ENCODE measurements around the gene ERO1B. TPM values are rescaled to one million over a fixed set of nuclear protein-coding genes. Genes with fewer than 3 reads are reported as not detected.

Gene ERO1B
- total RNA-seq, 1 experiment from 2014 or later = 5.4 TPM

DNA sequence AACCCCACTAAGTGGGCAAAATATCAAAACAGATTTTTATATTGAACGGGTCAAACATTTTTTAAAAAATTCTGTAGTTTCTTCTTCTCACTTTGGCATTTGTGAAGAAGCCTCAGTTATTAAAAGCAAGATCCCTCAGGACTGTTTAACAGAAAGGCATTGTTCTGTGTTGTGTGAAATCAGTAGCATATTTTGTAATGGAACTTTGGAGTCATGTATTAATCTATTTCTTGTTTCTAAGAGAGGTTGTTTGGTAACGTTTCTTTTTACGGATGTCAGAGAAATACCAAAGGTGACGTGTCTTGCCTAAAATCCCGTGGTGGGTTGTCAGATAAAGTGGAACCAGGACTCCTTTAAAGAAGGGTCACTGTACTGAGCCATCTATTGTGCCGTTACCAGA lies 115.7 kb downstream of the ERO1B start:
- ATAC-seq (no peak), DNase-seq (ENCODE audit: low read depth, low spot score) (no peak)
- Histone ChIP-seq H3K9ac (ENCODE audit: low read length) (no peak overlapping the region), H3K4me2 (ENCODE audit: low read length) (no peak overlapping the region), H3K4me3 (replicated peaks in 1 of 2; ENCODE audit: low read depth in 1 of 2, low read length in 2 of 2) (no peak overlapping the region), H3K79me2 (ENCODE audit: insufficient read depth, low read length) (no peaks in the 10 kb centered on the region), H3K27me3 (ENCODE audit: insufficient read depth, low read length) (no peaks in the 10 kb centered on the region), H3K4me1 (ENCODE audit: control insufficient read depth in 1 of 2, insufficient read depth in 2 of 2, low read length in 2 of 2) (no peaks in the 10 kb centered on the region), H3K9me3 (ENCODE audit: control insufficient read depth in 1 of 2, insufficient read depth in 1 of 2, low read depth in 1 of 2, low read length in 2 of 2) (no peaks in the 10 kb centered on the region; a peak in 1 of 4 replicates), H3K9me2 (ENCODE audit: insufficient read depth) (no peaks in the 10 kb centered on the region), H2AFZ (ENCODE audit: low read depth, low read length, poor library complexity, severe bottlenecking) (no peak overlapping the region), H3K36me3 (ENCODE audit: control insufficient read depth in 1 of 2, insufficient read depth in 2 of 2, low read length in 2 of 2) (no peaks in the 10 kb centered on the region), H4K20me1 (ENCODE audit: insufficient read depth) (no peaks in the 10 kb centered on the region), H3K27ac (ENCODE audit: low read depth, low read length) (no peak overlapping the region)
- ChIA-PET POLR2A (no interaction called here), CTCF (no interaction called here), RAD21 (ENCODE audit: low non-redundant PET in 1 of 2, low total read pairs in 2 of 2, uncharacterized antibody in 2 of 2, unreplicated experiment in 2 of 2) (no interaction called here)
- no TSS peak for BruUV-seq (replicated peaks)
- TF ChIP-seq ZNF274 (IDR thresholded peaks at IDR 0.05; ENCODE audit: low read depth, low read length) = no peak
- TF ChIP-seq POLR2A (IDR thresholded peaks at IDR 0.05; ENCODE audit: borderline replicate concordance, extremely low read depth, insufficient read depth, insufficient read length) = no peak
- TF ChIP-seq EZH2phosphoT487 (IDR thresholded peaks at IDR 0.05; ENCODE audit: borderline replicate concordance) = no peak
- no peak for TF ChIP-seq SRF (IDR thresholded peaks at IDR 0.05; ENCODE audit: low read depth)
- TF ChIP-seq EGR1 (IDR thresholded peaks at IDR 0.05; ENCODE audit: low read depth) = no peak
- intact Hi-C loops (cut with micrococcal nuclease) = no loop called here

Other genes starting within 250 kb of the ERO1B start
- gene NID1, start 216.9 kb downstream of the ERO1B start, total RNA-seq (2021; ENCODE audit: unreplicated experiment) = 0.32 TPM
- gene GPR137B, start 139.4 kb downstream of the ERO1B start, total RNA-seq (2021; ENCODE audit: unreplicated experiment) = 11.4 TPM
- gene EDARADD, start 112.3 kb upstream of the ERO1B start, total RNA-seq (2021; ENCODE audit: unreplicated experiment) = 0.30 TPM
- 30.7 TPM for gene LGALS8, start 242.0 kb upstream of the ERO1B start, total RNA-seq (2021; ENCODE audit: unreplicated experiment)